Muscle of leg (tissue), 11 donors: ENCODE results near the gene C2CD5. TPM values are rescaled to one million over a fixed set of nuclear protein-coding genes. Genes with fewer than 3 reads are reported as not detected.
A peak's percentile ranks its signal among the peaks of the same experiment; 100 is the strongest.
"Not testable (repeated sequence)": the region's sequence is repeated elsewhere in the genome, so short reads cannot be mapped to it uniquely, and the experiment has no call there.

Experiments used
- DNase-seq: peaks from one replicate; pipeline ENCODE4 v3.0.0; 2013
- H3K27ac ChIP-seq: one replicate; pipeline ENCODE4 v1.5.1; 2013; ENCODE audit warnings: mild to moderate bottlenecking, low read length, control low read depth
- H3K27me3 ChIP-seq: one replicate; pipeline ENCODE4 v1.6.1; 2013; ENCODE audit warnings: low read length; ENCODE audit not compliant: control insufficient read depth, insufficient read depth
- H3K36me3 ChIP-seq: one replicate; pipeline ENCODE4 v1.6.1; 2013; ENCODE audit warnings: low read length; ENCODE audit not compliant: control insufficient read depth, insufficient read depth
- H3K4me1 ChIP-seq: one replicate; pipeline ENCODE4 v1.6.1; 2013; ENCODE audit warnings: low read length; ENCODE audit not compliant: control insufficient read depth, insufficient read depth
- H3K4me3 ChIP-seq: one replicate; pipeline ENCODE4 v1.5.1; 2013; ENCODE audit warnings: low read length, control low read depth
- H3K9me3 ChIP-seq: replicated peaks from 2 replicates; pipeline ENCODE4 v1.6.1; 2013; ENCODE audit warnings: low read depth, low read length; ENCODE audit not compliant: control insufficient read depth
- WGBS: methylation state at CpG from one replicate; pipeline ENCODE4 v1.1.5; 2013; ENCODE audit warnings: missing lambda C conversion rate; ENCODE audit not compliant: insufficient coverage; 5-methylcytosine and 5-hydroxymethylcytosine counted together
- polyA plus RNA-seq, 8 donors: library from polyadenylated mRNA; unstranded; fragments of 120-200 nt; gene quantifications; one replicate each; pipeline versions ENCODE4 v1.2.1 to v1.2.3, GENCODE V29; 2013; ENCODE audit warnings: inconsistent platforms in 1 of 8, low replicate concordance in 1 of 8; ENCODE audit not compliant: insufficient read length in 8 of 8, insufficient read depth in 1 of 8
- total RNA-seq: library from RNA; stranded (reverse); fragments of 120-200 nt; gene quantifications from one replicate; pipeline ENCODE4 v1.2.4, GENCODE V29; 2013

The C2CD5 gene
- total and polyA plus RNA-seq, 9 donors, result 22.4 to 38.4 (median 28.4) TPM

GRCh38 chr12:22518998-22519397 is 25.3 kb downstream of the C2CD5 start:
- no peak overlapping the region for H3K4me3 ChIP-seq
- no peaks in the 10 kb centered on the region for H3K9me3 ChIP-seq
- 60% methylated on average over 1 of the region's 6 CpGs for WGBS
- no peak for DNase-seq
- H3K27ac ChIP-seq, result no peak overlapping the region
- peaks cover 21% of the 10 kb centered on the region for H3K36me3 ChIP-seq
- H3K4me1 ChIP-seq, result no peaks in the 10 kb centered on the region
- H3K27me3 ChIP-seq, result no peaks in the 10 kb centered on the region

- Histone ChIP-seq H3K36me3 (peaks cover 16% of the 10 kb centered on the region), H3K4me3 (no peak overlapping the region), H3K9me3 (no peaks in the 10 kb centered on the region), H3K4me1 (no peaks in the 10 kb centered on the region), H3K27ac (no peak overlapping the region), H3K27me3 (no peaks in the 10 kb centered on the region)
- no CpG with 5 or more reads among the region's 1 CpG for WGBS
- DNase-seq, result peak; percentile 7
Observed at GRCh38 chr12:22518060-22518719, 26.2 kb downstream of the C2CD5 start.

- no peaks in the 10 kb centered on the region for H3K4me1 ChIP-seq
- no peak for DNase-seq
- H3K9me3 ChIP-seq, result no peaks in the 10 kb centered on the region
- 82% methylated on average over 1 of the region's 1 CpG for whole genome bisulfite sequencing
- H3K27me3 ChIP-seq, result no peaks in the 10 kb centered on the region
- H3K36me3 ChIP-seq, result peaks cover 9% of the 10 kb centered on the region
- H3K27ac ChIP-seq, result no peak overlapping the region
- no peak overlapping the region for H3K4me3 ChIP-seq
Observed at GRCh38 chr12:22514875-22515274, 29.5 kb downstream of the C2CD5 start.

- no peaks in the 10 kb centered on the region for H3K4me1 ChIP-seq
- H3K9me3 ChIP-seq, result no peaks in the 10 kb centered on the region
- peaks cover 10% of the 10 kb centered on the region for H3K36me3 ChIP-seq
- DNase-seq, result no peak
- H3K27ac ChIP-seq, result no peak overlapping the region
- H3K4me3 ChIP-seq, result no peak overlapping the region
- no peaks in the 10 kb centered on the region for H3K27me3 ChIP-seq
- WGBS, result 100% methylated on average over 1 of the region's 2 CpGs
Observed at GRCh38 chr12:22505826-22506225, 38.5 kb downstream of the C2CD5 start.

- no peak for DNase-seq
- H3K4me1 ChIP-seq, result no peaks in the 10 kb centered on the region
- WGBS, result 100% methylated on average over 1 of the region's 4 CpGs
- H3K36me3 ChIP-seq, result no peaks in the 10 kb centered on the region
- H3K9me3 ChIP-seq, result no peaks in the 10 kb centered on the region
- H3K27ac ChIP-seq, result no peak overlapping the region
- no peaks in the 10 kb centered on the region for H3K27me3 ChIP-seq
- H3K4me3 ChIP-seq, result no peak overlapping the region
Observed at GRCh38 chr12:22500100-22500499, 44.2 kb downstream of the C2CD5 start.

GRCh38 chr12:22499445-22499844 is 44.9 kb downstream of the C2CD5 start:
- no peaks in the 10 kb centered on the region for H3K27me3 ChIP-seq
- DNase-seq, result no peak
- H3K27ac ChIP-seq, result no peak overlapping the region
- H3K4me3 ChIP-seq, result no peak overlapping the region
- H3K4me1 ChIP-seq, result no peaks in the 10 kb centered on the region
- H3K9me3 ChIP-seq, result no peaks in the 10 kb centered on the region
- H3K36me3 ChIP-seq, result no peaks in the 10 kb centered on the region
- no CpG with 5 or more reads among the region's 2 CpGs for WGBS

GRCh38 chr12:22494319-22494718 is 50.0 kb downstream of the C2CD5 start:
- Histone ChIP-seq H3K4me1 (no peaks in the 10 kb centered on the region), H3K4me3 (no peak overlapping the region), H3K36me3 (peaks cover 10% of the 10 kb centered on the region), H3K9me3 (no peaks in the 10 kb centered on the region), H3K27ac (no peak overlapping the region), H3K27me3 (no peaks in the 10 kb centered on the region)
- no peak for DNase-seq
- WGBS, result no CpG with 5 or more reads among the region's 1 CpG

GRCh38 chr12:22491034-22491433 is 53.3 kb downstream of the C2CD5 start:
- H3K4me3 ChIP-seq, result no peak overlapping the region
- no peak for DNase-seq
- H3K27ac ChIP-seq, result no peak overlapping the region
- no peaks in the 10 kb centered on the region for H3K4me1 ChIP-seq
- 100% methylated on average over 1 of the region's 1 CpG for whole genome bisulfite sequencing
- H3K36me3 ChIP-seq, result peaks cover 10% of the 10 kb centered on the region
- no peaks in the 10 kb centered on the region for H3K9me3 ChIP-seq
- no peaks in the 10 kb centered on the region for H3K27me3 ChIP-seq

GRCh38 chr12:22488478-22488877 is 55.9 kb downstream of the C2CD5 start:
- H3K27ac ChIP-seq, result no peak overlapping the region

GRCh38 chr12:22487683-22488082 is 56.7 kb downstream of the C2CD5 start:
- not testable (repeated sequence) for DNase-seq, H3K27ac ChIP-seq, H3K4me1 ChIP-seq, H3K27me3 ChIP-seq, H3K9me3 ChIP-seq, H3K4me3 ChIP-seq
- no CpG with 5 or more reads among the region's 3 CpGs for WGBS
- peaks cover 11% of the 10 kb centered on the region for H3K36me3 ChIP-seq

More at GRCh38 chr12:22488478-22488877, 55.9 kb downstream of the C2CD5 start:
- Histone ChIP-seq H3K4me3 (no peak overlapping the region), H3K36me3 (peaks cover 11% of the 10 kb centered on the region), H3K27me3 (no peaks in the 10 kb centered on the region), H3K9me3 (no peaks in the 10 kb centered on the region), H3K4me1 (no peaks in the 10 kb centered on the region)
- DNase-seq, result no peak
- no CpG with 5 or more reads among the region's 3 CpGs for WGBS
